IMR-90 (cell line): ENCODE results near the gene MBTPS1. TPM values are rescaled to one million over a fixed set of nuclear protein-coding genes. Genes with fewer than 3 reads are reported as not detected.

Experiments used
- ATAC-seq: fragments of 200-7000 bp; cut with Tn5 transposase; 2 replicates; pipeline ENCODE4 v1.9.1; 2020; ENCODE audit warnings: low read depth, mild to moderate bottlenecking, moderate library complexity
- BruUV-seq: library from RNA; stranded (reverse); fragments of 400-500 nt; replicated peaks from 2 replicates; lab custom pipeline; 2021; lab: Mats Ljungman, UMichigan
- CTCF ChIA-PET: fragments of 300-600 bp; formaldehyde crosslinking; extraction: SDS; loops from one replicate; lab custom pipeline; 2021; ENCODE audit warnings: antibody characterized with exemption; lab: Yijun Ruan, JAX
- POLR2A ChIA-PET: fragments of 300-600 bp; sonication (Branson Sonifier 250); formaldehyde crosslinking; loops from one replicate; lab custom pipeline; 2022; ENCODE audit warnings: antibody characterized with exemption; ENCODE audit not compliant: unreplicated experiment; lab: Charles Lee
- DNase-seq: peaks from one replicate; pipeline ENCODE4 v3.0.0; 2013
- H2AFZ ChIP-seq: replicated peaks from 2 replicates; pipeline ENCODE3; 2013; ENCODE audit warnings: low read length, mild to moderate bottlenecking; ENCODE audit not compliant: poor library complexity
- H2AK5ac ChIP-seq: 2 replicates; pipeline ENCODE4 v1.6.1; 2013; ENCODE audit warnings: low read depth, low read length, inconsistent platforms
- H2AK9ac ChIP-seq: replicated peaks from 2 replicates; pipeline ENCODE3; 2013; ENCODE audit warnings: mild to moderate bottlenecking, low read depth, low read length, moderate library complexity; ENCODE audit not compliant: poor library complexity
- H2BK120ac ChIP-seq: 2 replicates; pipeline ENCODE4 v1.6.1; 2013; ENCODE audit warnings: low read depth, low read length, inconsistent platforms
- H2BK15ac ChIP-seq: 3 replicates; pipeline ENCODE4 v1.6.1; 2013; ENCODE audit warnings: low read depth, low read length, inconsistent platforms
- H2BK20ac ChIP-seq: 2 replicates; pipeline ENCODE4 v1.6.1; 2013; ENCODE audit warnings: low read depth, mild to moderate bottlenecking, inconsistent platforms, low read length, moderate library complexity
- H2BK5ac ChIP-seq: 2 replicates; pipeline ENCODE4 v1.6.1; 2013; ENCODE audit warnings: mild to moderate bottlenecking, low read depth, low read length, inconsistent platforms; ENCODE audit not compliant: poor library complexity, severe bottlenecking
- H3K14ac ChIP-seq: replicated peaks from 2 replicates; pipeline ENCODE4 v1.6.1; 2013; ENCODE audit warnings: low read depth, low read length, inconsistent platforms
- H3K18ac ChIP-seq: 2 replicates; pipeline ENCODE4 v1.6.1; 2013; ENCODE audit warnings: low read depth, low read length, control low read depth
- H3K23ac ChIP-seq: 2 replicates; pipeline ENCODE4 v1.6.1; 2013; ENCODE audit warnings: low read depth, low read length, inconsistent platforms
- H3K27ac ChIP-seq: 2 replicates; pipeline ENCODE4 v1.5.1; 2013; ENCODE audit warnings: mild to moderate bottlenecking, control low read depth, low read length; ENCODE audit not compliant: insufficient read depth
- H3K27me3 ChIP-seq: 2 replicates; pipeline ENCODE4 v1.6.1; 2013; ENCODE audit warnings: low read length; ENCODE audit not compliant: control insufficient read depth, insufficient read depth
- H3K36me3 ChIP-seq: 2 replicates; pipeline ENCODE4 v1.6.1; 2013; ENCODE audit warnings: low read length, mixed read lengths; ENCODE audit not compliant: control insufficient read depth, insufficient read depth
- H3K4ac ChIP-seq: 2 replicates; pipeline ENCODE4 v1.6.1; 2013; ENCODE audit warnings: low read depth, low read length, inconsistent platforms
- H3K4me1 ChIP-seq: 2 replicates; pipeline ENCODE4 v1.6.1; 2013; ENCODE audit warnings: low read length, mixed read lengths; ENCODE audit not compliant: control insufficient read depth, insufficient read depth
- H3K4me2 ChIP-seq: 2 replicates; pipeline ENCODE4 v1.6.1; 2013; ENCODE audit warnings: low read depth, mild to moderate bottlenecking, control low read depth, low read length, moderate library complexity
- H3K4me3 ChIP-seq: 2 replicates; pipeline ENCODE4 v1.5.1; 2013; ENCODE audit warnings: low read depth, mild to moderate bottlenecking, control low read depth, low read length, moderate library complexity; ENCODE audit not compliant: insufficient read depth
- H3K56ac ChIP-seq: 2 replicates; pipeline ENCODE4 v1.6.1; 2013; ENCODE audit warnings: low read length, inconsistent platforms; ENCODE audit not compliant: insufficient read depth; ENCODE audit errors: extremely low read depth
- H3K79me1 ChIP-seq, 2 experiments: 2 replicates each; pipeline ENCODE4 v1.6.1; 2013; ENCODE audit warnings: low read length in 2 of 2, inconsistent platforms in 1 of 2, low read depth in 1 of 2
- H3K9ac ChIP-seq: 2 replicates; pipeline ENCODE4 v1.6.1; 2013; ENCODE audit warnings: low read depth, low read length, control low read depth
- H3K9me1 ChIP-seq: 2 replicates; pipeline ENCODE4 v1.6.1; 2013; ENCODE audit warnings: low read length, inconsistent platforms; ENCODE audit not compliant: insufficient read depth
- H3K9me3 ChIP-seq: 2 replicates; pipeline ENCODE4 v1.6.1; 2013; ENCODE audit warnings: low read length; ENCODE audit not compliant: control insufficient read depth, insufficient read depth
- H4K20me1 ChIP-seq: 2 replicates; pipeline ENCODE4 v1.6.1; 2013; ENCODE audit warnings: low read length, inconsistent platforms; ENCODE audit not compliant: insufficient read depth
- H4K5ac ChIP-seq: 2 replicates; pipeline ENCODE4 v1.6.1; 2013; ENCODE audit warnings: mild to moderate bottlenecking, low read depth, low read length, control low read depth
- H4K8ac ChIP-seq, 2 experiments: 2 replicates each; pipeline ENCODE4 v1.6.1; 2013; ENCODE audit warnings: low read depth in 2 of 2, low read length in 2 of 2, control low read depth in 1 of 2, inconsistent platforms in 1 of 2
- H4K91ac ChIP-seq: 2 replicates; pipeline ENCODE4 v1.6.1; 2013; ENCODE audit warnings: low read depth, low read length, inconsistent platforms; ENCODE audit not compliant: insufficient read depth
- BHLHE40 ChIP-seq: fragments of 150-350 bp; IDR thresholded peaks from 2 replicates; pipeline ENCODE4 v1.6.1; 2016; ENCODE audit warnings: mild to moderate bottlenecking, low read depth, low read length
- CEBPB ChIP-seq: IDR thresholded peaks from 2 replicates; pipeline ENCODE4 v1.6.1; 2012; ENCODE audit warnings: low read depth, low read length, improper control_type of control experiment
- CHD1 ChIP-seq: IDR thresholded peaks from 2 replicates; pipeline ENCODE4 v1.6.1; 2012; ENCODE audit warnings: low read depth, low read length, improper control_type of control experiment
- FOS ChIP-seq: fragments of 150-350 bp; IDR thresholded peaks from 2 replicates; pipeline ENCODE4 v1.6.1; 2016; ENCODE audit warnings: low read depth, low read length
- MAZ ChIP-seq: IDR thresholded peaks from 2 replicates; pipeline ENCODE4 v1.6.1; 2012; ENCODE audit warnings: low read depth, mild to moderate bottlenecking, low read length, improper control_type of control experiment, moderate library complexity, borderline replicate concordance
- MXI1 ChIP-seq: IDR thresholded peaks from 2 replicates; pipeline ENCODE4 v1.6.1; 2012; ENCODE audit warnings: low read depth, mild to moderate bottlenecking, low read length, moderate library complexity, borderline replicate concordance
- POLR2A ChIP-seq: IDR thresholded peaks from 2 replicates; pipeline ENCODE4 v1.6.1; 2012; ENCODE audit warnings: mild to moderate bottlenecking, low read depth, low read length
- RAD21 ChIP-seq: IDR thresholded peaks from 2 replicates; pipeline ENCODE4 v1.6.1; 2012; ENCODE audit warnings: low read length, improper control_type of control experiment
- RCOR1 ChIP-seq: IDR thresholded peaks from 2 replicates; pipeline ENCODE4 v1.6.1; 2012; ENCODE audit warnings: mild to moderate bottlenecking, low read length, improper control_type of control experiment; ENCODE audit not compliant: insufficient replicate concordance
- SMC3 ChIP-seq: fragments of 150-350 bp; IDR thresholded peaks from 2 replicates; pipeline ENCODE4 v1.6.1; 2016; ENCODE audit warnings: low read depth, mild to moderate bottlenecking, antibody characterized with exemption, low read length, moderate library complexity
- WGBS, 2 experiments: methylation state at CpG; one replicate each; pipeline versions ENCODE4 v1.1.5 to v1.1.7; 2013; ENCODE audit warnings: missing lambda C conversion rate in 2 of 2; ENCODE audit not compliant: insufficient read length in 1 of 2; ENCODE audit errors: extremely low coverage in 2 of 2; 5-methylcytosine and 5-hydroxymethylcytosine counted together
- dilution Hi-C: fragments of 300-500 bp; cut with HindIII; formaldehyde crosslinking; loops from one replicate; pipeline ENCODE4 v1.14.3; 2018; ENCODE audit warnings: low sequenced_read_pairs; ENCODE audit not compliant: unreplicated experiment
- in situ Hi-C: fragments of 300-500 bp; cut with MboI; formaldehyde crosslinking; loops from 3 replicates; pipeline ENCODE4 v1.14.3; 2019; ENCODE audit warnings: low sequenced_read_pairs, inconsistent platforms, mixed read lengths
- intact Hi-C: fragments of 100-400 bp; cut with micrococcal nuclease; formaldehyde crosslinking; loops from 2 replicates; pipeline ENCODE4 v1.10.0; 2022
- polyA plus RNA-seq, 3 experiments: library from polyadenylated mRNA; depleted of rRNA; stranded (reverse); fragments of >200 nt; gene quantifications; 2 replicates each; pipeline ENCODE4 v1.2.3, GENCODE V29; 2012; ENCODE audit warnings: low replicate concordance in 1 of 3
- total RNA-seq: library from RNA; depleted of rRNA; stranded (reverse); fragments of >200 nt; gene quantifications from 2 replicates; pipeline ENCODE4 v1.2.3, GENCODE V29; 2012
- TF ChIP-seq, protein P1 (sequence below): conservative IDR thresholded peaks from 2 replicates; pipeline ENCODE4 v1.5.1; 2012; ENCODE audit warnings: mild to moderate bottlenecking, low read depth, low read length, improper control_type of control experiment
- TF ChIP-seq, protein P2 (sequence below): fragments of 150-350 bp; IDR thresholded peaks from 2 replicates; pipeline ENCODE4 v1.6.1; 2017; ENCODE audit warnings: mild to moderate bottlenecking, antibody characterized with exemption, low read length, low read depth

MBTPS1 gene
- total and polyA plus RNA-seq, 2 of the 4 experiments (the other 2 are of a cell fraction): 59.0 to 70.4 TPM

GRCh38 chr16:84119368-84119767 lies 2.6 kb upstream of the MBTPS1 start:
- Histone ChIP-seq H2BK20ac (no peak overlapping the region), H3K27ac (no peak overlapping the region), H3K23ac (no peak overlapping the region), H2AK5ac (no peak overlapping the region), H2AK9ac (no peak overlapping the region), H2BK15ac (no peak overlapping the region), H2BK120ac (no peak overlapping the region), H4K20me1 (no peaks in the 10 kb centered on the region), H3K27me3 (no peaks in the 10 kb centered on the region), H3K9ac (no peak overlapping the region), H3K9me1 (no peaks in the 10 kb centered on the region; the same call in 1 of the 2 replicates), H4K91ac (no peak overlapping the region), H3K14ac (no peak overlapping the region), H2AFZ (no peak overlapping the region), H4K5ac (no peak overlapping the region), H4K8ac (no peak overlapping the region), H3K56ac (no peak overlapping the region), H3K36me3 (peaks cover 6% of the 10 kb centered on the region), H3K4me1 (no peaks in the 10 kb centered on the region), H3K79me1 (peaks cover 5 to 22% of the 10 kb centered on the region in 2 experiments; a peak in 3 of 4 replicates), H3K18ac (no peak overlapping the region), H3K4ac (no peak overlapping the region), H3K4me3 (no peak overlapping the region), H2BK5ac (no peak overlapping the region), H3K4me2 (no peak overlapping the region), H3K9me3 (no peaks in the 10 kb centered on the region)
- in situ Hi-C loops (no loop called here), dilution Hi-C loops (no loop called here), intact Hi-C loops (loop anchor here (5.0 to 10.0 kb wide), 2 partner anchors 58 to 365 kb away; no protein-coding TSS in a partner anchor)
- WGBS, 2 experiments: 100% methylated on average over 11 of the region's 13 CpGs; no CpG with 5 or more reads in 1 of the 2 experiments
- ATAC-seq (no peak), DNase-seq (no peak)
- POLR2A ChIA-PET: no interaction called here
- TF ChIP-seq, protein P1, sequence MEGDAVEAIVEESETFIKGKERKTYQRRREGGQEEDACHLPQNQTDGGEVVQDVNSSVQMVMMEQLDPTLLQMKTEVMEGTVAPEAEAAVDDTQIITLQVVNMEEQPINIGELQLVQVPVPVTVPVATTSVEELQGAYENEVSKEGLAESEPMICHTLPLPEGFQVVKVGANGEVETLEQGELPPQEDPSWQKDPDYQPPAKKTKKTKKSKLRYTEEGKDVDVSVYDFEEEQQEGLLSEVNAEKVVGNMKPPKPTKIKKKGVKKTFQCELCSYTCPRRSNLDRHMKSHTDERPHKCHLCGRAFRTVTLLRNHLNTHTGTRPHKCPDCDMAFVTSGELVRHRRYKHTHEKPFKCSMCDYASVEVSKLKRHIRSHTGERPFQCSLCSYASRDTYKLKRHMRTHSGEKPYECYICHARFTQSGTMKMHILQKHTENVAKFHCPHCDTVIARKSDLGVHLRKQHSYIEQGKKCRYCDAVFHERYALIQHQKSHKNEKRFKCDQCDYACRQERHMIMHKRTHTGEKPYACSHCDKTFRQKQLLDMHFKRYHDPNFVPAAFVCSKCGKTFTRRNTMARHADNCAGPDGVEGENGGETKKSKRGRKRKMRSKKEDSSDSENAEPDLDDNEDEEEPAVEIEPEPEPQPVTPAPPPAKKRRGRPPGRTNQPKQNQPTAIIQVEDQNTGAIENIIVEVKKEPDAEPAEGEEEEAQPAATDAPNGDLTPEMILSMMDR: no peak
- TF ChIP-seq SMC3: no peak
- TF ChIP-seq MXI1: no peak
- TF ChIP-seq POLR2A: no peak
- TF ChIP-seq CHD1: no peak
- TF ChIP-seq, protein P2, sequence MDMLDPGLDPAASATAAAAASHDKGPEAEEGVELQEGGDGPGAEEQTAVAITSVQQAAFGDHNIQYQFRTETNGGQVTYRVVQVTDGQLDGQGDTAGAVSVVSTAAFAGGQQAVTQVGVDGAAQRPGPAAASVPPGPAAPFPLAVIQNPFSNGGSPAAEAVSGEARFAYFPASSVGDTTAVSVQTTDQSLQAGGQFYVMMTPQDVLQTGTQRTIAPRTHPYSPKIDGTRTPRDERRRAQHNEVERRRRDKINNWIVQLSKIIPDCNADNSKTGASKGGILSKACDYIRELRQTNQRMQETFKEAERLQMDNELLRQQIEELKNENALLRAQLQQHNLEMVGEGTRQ: no peak
- no peak for TF ChIP-seq FOS
- no peak for TF ChIP-seq CEBPB
- TF ChIP-seq MAZ: no peak
- TF ChIP-seq RAD21: no peak
- TF ChIP-seq RCOR1: no peak
- no peak for TF ChIP-seq BHLHE40
- CTCF ChIA-PET: no interaction called here
- BruUV-seq: no TSS peak
